ENCODE results near the gene LMX1A.

The LMX1A gene

DNA sequence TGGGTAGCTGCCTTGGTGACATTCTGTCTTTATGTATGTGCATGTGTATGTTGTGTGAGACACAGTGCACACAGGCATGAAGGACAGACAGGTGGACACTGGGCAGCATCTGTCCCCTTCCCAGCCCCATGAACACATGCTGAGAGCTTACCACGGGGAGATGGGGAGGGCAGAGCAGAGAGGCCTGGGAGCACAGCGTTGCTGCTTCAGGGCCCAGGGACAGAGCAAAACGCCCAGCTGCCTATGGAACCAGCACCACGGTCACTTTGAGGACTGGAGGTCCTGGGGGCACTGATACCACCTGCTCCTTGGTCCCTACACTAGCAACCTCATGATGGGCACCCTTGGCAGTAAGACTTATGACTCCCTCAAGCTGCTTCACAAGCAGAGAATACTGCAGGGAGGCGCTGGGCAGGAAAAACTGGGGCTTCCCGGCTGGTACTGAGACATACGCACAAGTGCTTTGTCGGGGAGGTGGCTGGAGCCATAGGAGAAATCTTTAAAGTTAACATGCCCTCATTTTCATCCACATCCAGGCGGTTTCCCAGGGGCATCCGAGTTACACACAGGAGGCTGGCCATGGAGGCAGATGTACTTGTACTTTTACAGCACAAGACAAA is 40.3 kb downstream of the LMX1A start:
- DNase-seq = no peak

GRCh38 chr1:165315481-165315880 is 41.0 kb downstream of the LMX1A start:
- DNase-seq = no peak

DNA sequence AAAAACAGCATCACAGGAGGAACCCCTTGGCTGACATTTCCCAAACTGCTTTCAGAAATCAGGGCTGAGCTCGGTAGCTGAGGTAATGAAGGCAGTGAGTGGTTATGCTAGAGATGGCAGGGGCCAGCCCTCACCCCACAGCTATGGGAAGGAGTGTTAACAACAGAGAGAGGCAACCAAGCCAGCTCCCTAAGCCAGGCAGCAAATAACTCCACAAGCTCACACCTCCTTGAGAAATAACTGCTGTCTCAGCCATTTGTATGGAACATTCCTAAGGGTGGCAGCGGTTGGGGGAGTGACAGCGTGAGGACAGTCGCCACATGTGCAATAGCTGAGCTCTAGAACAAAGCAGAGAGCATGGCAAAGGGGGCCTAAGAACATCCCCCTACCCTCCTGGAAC is 42.6 kb downstream of the LMX1A start:
- no peak for DNase-seq

- no peak for DNase-seq
These were observed 43.9 kb downstream of the LMX1A start for GRCh38 chr1:165312591-165312990.

- no peak for DNase-seq
These were observed 49.7 kb downstream of the LMX1A start for GRCh38 chr1:165306543-165307434.

- no peak for DNase-seq
These were observed 53.1 kb downstream of the LMX1A start for GRCh38 chr1:165303386-165303785.

GRCh38 chr1:165300400-165300903 is 56.1 kb downstream of the LMX1A start:
- DNase-seq = no peak

DNA sequence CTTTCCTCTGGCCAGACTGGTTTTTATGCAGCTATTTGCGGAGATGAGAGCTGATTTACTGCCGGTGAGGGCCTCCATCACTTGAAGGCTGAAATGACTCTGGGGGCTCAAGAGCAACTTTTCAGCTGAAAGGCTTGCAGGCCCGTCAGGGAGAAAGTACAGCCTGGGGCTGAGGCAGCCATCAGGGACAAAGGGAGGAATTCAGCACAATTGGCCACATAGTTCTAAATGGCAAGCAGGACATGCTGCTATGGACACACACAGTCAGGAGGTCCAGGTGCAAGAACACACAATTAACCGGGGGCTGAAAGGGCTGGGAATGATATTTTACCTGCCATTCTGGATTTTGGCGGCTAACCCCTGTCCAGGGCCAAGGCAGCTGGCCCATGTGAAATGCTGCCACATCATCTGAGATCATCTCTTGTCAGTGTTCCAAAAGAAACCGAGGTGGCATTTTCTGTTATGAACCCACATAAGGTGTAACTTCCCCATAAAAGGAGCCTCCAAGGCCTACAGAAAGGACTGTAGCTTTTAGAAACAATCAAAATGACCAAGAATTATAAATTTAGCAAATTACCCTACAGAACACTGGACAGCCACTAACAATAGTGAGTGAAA is 58.2 kb downstream of the LMX1A start:
- no peak for DNase-seq

DNA sequence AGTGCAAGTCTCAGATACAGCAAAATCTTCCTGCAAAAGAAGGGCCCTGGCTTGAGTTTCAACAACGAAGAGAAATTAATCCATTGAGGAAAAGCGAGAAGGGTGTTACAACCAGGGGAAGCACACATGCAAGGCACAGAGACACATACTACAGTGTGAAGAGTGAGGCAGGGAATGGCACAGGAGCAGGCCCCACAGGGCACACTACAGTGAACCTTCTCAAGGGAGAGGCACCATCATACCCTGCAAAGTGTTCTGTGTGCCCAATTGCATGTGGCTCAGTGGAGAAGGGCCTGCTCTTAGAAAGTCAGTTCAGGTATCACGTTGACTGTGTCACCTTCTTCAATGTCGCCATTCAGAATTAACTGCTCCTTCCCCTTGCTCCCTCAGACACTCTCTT is 60.3 kb downstream of the LMX1A start:
- DNase-seq = no peak

GRCh38 chr1:165290148-165290547 is 66.4 kb downstream of the LMX1A start:
- DNase-seq = no peak

DNA sequence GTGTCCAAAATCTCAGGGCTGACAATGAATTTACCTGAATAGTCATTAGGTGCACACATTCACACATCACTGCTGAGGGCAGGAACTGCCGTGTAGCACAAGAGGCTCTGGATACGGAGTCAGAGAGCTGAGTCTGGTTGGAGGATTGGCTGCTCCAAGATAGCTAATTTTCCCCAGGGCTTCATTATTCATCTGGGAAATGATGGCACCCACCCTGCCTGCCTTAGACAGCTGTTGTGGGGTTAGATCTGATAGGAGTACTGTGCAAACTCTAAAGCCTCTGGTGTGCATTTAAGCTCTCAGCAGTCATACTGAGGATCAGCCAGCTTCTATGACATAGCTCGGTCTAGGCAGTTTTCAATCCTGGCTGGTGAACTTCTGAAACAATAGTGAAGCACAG is 67.0 kb downstream of the LMX1A start:
- no peak for DNase-seq

DNA sequence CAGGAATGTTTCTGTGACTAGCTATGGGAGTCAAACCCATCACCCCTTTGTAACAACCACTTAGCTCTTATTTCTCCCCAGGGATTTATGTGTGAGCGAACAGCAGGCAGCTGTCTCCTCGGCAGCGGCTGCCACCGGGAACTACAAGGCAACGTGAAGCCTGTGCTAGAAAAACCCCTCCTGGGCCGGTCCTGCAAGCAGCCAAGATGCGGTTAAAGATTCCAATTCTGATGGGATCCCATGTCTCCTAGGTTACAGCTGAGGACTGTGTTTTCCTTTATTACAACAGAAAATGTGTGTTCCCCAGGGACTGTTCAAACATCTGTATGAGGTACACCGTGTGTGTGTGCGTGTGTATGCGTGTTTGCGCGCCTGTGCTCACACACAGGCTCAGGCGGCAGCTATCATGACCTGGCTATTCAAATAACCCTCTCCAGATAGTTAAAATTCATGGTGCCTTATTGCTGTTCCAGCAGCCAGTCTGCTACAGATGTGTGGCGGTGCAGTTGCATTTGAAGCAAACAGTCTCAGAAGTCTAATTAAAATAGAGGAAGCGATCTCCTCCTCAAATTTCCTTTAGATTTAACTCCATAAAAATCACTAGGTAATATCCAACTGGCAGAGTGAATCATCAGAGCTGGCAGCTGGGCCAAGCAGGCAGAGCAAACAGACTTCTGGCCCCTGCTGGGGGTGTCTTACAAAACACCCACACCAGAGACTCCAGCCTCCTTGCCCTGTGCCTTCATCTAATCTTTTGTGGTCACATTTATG is 68.0 kb downstream of the LMX1A start:
- DNase-seq = no peak

- DNase-seq = no peak
These were observed 68.7 kb downstream of the LMX1A start for GRCh38 chr1:165287781-165288180.

DNA sequence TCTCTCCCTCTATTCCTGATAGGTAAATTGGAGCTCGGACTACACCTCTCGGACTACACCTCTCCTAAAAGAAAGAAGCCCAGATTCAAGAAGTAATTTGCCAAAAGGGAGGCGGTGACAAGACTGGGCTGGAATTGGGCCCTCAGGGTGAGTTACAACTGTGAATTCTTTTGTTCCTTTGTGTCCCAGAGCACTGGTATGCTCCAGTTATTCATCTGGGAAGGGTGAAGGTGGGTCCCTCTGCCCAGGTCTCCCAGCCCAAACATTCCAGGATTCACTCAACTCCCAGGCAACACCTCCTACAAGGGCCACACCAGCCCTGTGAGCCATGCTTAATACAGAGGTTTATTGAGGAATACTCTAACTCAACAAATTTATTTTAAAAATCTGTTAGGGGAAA is 69.2 kb downstream of the LMX1A start:
- no peak for DNase-seq

GRCh38 chr1:165284454-165284853 is 72.1 kb downstream of the LMX1A start:
- DNase-seq = no peak

DNA sequence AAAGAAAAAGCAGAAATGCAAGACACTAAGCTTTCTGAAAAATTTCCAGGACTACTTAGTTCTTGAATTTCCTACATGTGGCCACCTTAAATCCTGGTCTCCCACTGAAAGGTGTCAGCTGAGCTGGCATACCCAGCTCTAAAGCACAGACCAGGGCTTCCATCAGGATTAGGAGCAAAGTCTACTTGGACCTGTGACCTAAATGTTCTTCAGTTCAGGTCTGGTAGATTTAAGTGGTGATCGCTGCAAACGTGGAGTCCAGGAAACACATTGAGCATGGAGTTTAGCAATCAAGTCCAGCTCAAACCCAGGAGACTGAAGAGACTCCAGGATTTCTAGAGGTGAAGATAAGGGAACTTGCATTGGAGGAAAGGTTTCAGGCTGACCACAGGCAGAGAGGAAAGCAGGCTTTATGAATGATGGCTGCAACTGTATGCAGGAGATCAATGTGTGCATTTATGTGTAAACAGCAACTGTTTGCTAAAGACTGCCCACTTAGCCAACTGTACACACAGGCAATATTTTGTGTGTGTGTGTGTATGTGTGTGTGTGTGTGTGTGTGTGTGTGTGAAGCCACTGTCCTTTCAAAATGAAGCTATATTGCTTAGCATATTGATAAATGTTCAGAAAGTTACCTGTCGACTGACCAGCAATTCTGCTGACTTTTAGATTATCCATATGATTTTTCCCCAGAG is 75.2 kb downstream of the LMX1A start:
- no peak for DNase-seq

DNA sequence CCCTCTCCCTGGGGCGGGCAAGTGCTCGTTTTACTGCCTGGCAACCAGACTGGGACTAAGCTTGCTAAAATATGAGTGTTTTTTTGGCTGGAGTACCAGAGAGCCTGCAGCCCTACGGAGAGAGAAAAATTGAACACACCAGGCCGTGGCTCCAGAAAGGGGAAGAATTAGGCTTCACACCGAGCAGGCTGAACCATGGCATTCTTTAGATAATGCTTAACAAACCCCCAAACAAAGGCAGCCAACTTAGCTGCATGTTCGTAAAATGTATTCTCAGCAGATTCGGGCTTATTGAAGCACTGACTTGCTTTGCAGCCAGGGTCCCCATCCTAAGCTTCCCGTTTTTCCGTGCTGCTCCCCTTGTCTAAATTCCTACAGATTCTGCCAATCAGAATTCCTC is 76.6 kb downstream of the LMX1A start:
- no peak for DNase-seq

- no peak for DNase-seq
These were observed 80.2 kb downstream of the LMX1A start for GRCh38 chr1:165276314-165276713.

GRCh38 chr1:165265196-165265838 is 91.2 kb downstream of the LMX1A start:
- DNase-seq = no peak

DNA sequence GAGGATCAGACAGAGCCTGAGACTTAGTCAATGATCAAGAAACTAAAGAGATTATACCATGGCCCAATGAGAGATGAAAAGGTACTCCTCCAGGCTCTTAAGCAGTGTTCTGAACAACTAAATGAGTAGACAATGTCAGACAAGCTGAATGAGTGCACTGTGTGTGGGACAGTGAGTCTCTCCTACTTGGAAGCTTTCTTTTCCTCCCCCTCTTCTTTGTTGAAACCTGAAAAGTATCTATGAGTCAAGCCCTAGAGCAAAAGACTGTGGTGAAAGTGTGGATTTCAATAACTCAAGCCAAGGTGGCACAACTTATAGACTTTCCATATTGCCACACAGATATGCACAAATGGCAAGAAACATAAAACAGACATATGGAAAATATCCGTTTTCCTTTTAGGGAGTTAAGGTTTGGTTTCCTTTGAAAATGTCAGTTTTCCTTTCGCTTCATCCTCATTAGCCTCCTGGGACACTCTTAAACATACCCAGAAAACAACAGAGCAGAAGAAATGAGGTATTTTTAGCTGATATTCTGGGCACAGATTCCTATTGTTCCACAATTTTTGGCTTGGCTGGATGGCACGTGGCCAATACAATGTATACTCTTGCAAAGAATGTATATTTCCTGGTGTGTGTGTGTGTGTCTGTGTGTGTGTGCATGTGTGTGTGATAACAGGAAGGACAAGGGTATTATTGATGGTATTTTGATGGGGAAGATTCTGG is 96.6 kb downstream of the LMX1A start:
- DNase-seq = no peak

- DNase-seq = no peak
These were observed 97.3 kb downstream of the LMX1A start for GRCh38 chr1:165259236-165259635.

Data from CD4-positive, alpha-beta T cell treated with Interleukin-4 for 4 hours (primary cell).